Neural progenitor cell (in vitro differentiated cells): ENCODE data around the gene RFFL.

Source experiments
- EZH2 ChIP-seq: fragments of 200-600 bp; sonication (generic); IDR thresholded peaks from 2 replicates; pipeline ENCODE4 v1.6.1; 2017; ENCODE audit warnings: antibody characterized with exemption, mild to moderate bottlenecking, moderate library complexity
- TF ChIP-seq, protein P1 (sequence below): fragments of 200-600 bp; sonication (generic); IDR thresholded peaks from 2 replicates; pipeline ENCODE4 v1.5.1; 2017; ENCODE audit warnings: antibody characterized with exemption, mild to moderate bottlenecking

GRCh38 chr17:35019386-35020179 lies 43.9 kb downstream of the RFFL start:
- TF ChIP-seq, protein P1, sequence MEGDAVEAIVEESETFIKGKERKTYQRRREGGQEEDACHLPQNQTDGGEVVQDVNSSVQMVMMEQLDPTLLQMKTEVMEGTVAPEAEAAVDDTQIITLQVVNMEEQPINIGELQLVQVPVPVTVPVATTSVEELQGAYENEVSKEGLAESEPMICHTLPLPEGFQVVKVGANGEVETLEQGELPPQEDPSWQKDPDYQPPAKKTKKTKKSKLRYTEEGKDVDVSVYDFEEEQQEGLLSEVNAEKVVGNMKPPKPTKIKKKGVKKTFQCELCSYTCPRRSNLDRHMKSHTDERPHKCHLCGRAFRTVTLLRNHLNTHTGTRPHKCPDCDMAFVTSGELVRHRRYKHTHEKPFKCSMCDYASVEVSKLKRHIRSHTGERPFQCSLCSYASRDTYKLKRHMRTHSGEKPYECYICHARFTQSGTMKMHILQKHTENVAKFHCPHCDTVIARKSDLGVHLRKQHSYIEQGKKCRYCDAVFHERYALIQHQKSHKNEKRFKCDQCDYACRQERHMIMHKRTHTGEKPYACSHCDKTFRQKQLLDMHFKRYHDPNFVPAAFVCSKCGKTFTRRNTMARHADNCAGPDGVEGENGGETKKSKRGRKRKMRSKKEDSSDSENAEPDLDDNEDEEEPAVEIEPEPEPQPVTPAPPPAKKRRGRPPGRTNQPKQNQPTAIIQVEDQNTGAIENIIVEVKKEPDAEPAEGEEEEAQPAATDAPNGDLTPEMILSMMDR, result no peak
- TF ChIP-seq EZH2, result no peak
